ENCODE results near the gene MORN2.

Gene MORN2

DNA sequence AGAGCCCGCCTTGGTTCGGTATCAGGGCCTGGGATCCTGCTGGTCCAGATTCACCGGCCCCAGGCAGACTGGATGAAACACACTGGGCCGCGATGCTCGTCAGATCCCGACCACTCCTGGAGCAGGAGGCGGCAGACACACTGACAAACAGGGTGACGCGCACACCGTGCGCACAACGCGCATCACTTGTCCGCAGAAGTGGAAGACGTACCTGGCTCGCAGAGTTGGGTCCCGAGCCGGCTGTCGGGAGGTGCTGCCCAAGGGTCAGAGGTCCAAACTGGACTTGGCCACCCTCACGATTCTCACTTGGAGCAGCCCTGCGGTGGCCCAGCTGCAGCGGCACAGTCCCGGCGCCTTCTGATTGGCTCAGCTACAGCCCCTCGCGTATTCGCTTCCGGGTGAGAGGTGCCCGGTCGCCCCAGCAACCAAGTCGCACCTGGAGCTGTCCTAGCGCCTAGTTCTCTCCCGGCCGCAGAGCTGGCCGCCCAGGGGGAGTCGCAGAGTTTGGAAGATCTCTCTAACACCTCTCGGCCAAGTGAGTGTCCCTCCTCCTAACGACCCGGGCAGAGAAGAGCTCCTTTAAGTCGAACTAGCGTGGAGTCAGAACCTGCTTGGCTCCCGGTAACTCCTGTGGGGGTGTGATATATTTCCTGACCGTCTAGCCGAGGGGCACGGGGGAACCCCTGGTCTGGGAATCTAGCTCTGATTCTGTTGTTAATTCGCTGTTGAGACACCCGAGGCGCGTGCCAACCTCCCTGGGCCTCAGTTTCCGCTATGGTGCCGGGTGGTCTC is at the start of gene MORN2, which contains the start of gene DHX57:
Gene MORN2, plus strand, starts transcription at position 401 of the 792 bp plus-strand sequence.
Gene DHX57, minus strand, starts transcription at position 359 of the 792 bp plus-strand sequence. CDS start 7,529 bp downstream, outside the sequence.
- peak; percentile 95 for DNase-seq (ENCODE audit: low spot score)

DNA sequence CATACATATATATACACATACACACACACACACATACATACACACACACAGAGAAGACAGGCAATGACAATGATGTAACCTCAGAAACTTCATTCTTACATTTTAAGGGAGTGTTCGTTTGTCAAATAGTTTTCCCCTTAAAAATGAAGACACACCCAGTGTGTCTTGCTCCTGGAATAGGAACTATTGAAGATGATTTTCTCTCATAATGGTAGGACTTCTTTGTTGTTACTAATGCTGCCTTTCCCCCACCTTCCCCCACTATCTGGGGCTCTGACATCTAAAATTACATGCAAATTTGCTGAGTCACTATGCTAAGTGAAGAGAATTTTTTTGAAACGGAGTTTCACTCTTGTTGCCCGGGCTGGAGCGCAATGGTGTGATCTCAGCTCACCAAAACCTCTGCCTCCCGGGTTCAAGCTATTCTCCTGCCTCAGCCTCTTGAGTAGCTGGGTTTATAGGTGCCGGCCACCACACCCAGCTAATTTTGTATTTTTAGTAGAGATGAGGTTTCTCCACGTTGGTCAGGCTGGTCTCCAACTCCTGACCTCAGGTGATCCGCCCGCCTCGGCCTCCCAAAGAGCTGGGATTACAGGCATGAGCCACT is 48.1 kb upstream of the MORN2 start:
- peak; percentile 54 for DNase-seq (ENCODE audit: low spot score)

DNA sequence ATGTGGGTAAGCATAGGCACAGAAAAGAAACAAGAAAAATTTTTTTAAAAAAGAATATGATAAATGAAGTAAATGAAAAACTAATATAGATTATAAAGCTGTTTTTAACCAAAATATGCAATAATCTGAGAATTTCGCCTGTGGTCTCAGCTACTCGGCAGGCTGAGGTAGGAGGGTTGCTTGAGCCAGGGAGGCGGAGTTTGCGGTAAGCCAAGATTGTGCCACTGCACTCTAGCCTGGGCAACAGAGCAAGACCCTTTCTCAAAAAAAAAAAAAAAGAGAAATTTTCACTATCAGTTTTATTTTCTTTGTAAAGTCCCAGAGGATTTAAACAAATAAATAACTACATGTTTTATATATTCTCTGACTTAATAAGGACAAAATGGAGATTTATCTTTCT is 47.3 kb upstream of the MORN2 start:
- DNase-seq (ENCODE audit: low spot score), result no peak

DNA sequence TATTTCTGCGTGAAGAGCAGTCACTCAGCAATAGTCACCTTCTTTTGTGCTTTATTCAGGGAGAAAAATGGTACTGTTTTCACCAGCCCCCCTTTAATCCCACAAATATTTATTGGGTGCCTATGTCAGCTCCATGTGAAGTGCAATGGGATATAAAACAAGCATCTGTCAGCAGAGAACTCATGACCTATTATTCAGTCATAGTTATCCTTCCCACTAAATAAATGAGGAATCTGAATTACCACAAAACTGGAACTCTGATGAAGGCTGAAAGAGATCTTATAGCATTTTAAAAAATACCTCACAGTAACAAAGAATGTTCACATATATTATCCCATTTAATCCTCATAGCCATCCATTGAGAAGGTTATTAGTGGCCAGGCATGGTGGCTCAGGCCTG is 45.8 kb upstream of the MORN2 start:
- DNase-seq (ENCODE audit: low spot score), result no peak

DNA sequence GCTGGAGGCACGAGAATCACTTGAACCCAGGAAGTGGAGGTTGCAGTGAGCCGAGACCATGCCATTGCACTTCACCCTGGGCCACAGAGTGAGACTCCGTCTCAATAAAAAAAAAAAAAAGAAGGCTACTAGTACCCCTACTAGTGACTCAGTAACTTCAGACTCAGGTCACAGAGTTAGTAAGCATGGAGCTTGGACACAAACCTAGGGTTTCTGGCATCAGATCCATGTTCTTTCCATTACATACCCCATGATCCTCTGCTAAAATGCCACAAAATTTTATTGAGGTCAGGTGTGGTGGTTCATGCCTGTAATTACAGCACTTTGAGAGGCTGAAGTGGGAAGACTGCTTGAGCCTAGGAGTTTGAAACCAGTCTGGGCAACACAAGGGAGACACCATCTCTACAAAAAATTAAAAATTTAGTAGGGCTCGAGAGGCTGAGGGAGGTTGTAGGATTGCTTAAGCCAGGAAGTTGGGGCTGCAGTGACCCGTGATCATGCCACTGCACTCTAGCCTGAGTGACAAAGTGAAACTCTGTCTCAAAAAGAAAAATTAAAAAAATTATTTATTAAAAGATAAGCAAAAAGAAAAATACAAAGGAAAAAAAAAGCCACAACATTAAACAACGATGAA is 45.1 kb upstream of the MORN2 start:
- DNase-seq (ENCODE audit: low spot score), result no peak

DNA sequence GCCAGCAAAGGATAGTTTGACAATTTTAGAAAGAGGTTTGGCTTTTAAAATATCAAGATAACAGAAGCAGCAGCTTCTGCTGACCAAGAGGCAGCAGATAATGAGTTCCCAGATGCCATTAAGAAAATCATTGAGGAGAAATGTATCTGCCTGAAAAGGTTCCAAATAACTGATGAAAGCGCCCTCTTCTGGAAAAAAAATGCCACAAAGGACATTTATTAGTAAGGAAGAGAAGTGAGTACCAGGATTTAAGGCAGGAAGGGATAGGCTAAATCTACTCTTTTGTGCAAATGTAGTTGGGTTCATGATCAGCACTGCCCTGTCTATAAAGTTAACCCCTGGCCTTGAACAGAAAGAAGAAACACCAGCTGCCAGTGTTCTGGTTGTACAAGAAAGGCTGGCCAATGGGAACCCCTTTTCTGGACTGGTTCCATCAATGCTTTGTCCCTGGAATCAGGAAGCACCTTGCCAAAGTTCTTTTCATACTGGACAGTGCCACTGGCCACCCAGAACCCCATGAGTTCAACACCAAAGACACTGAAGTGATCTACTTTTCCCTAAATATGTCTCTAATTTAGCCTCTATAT is 40.7 kb upstream of the MORN2 start:
- no peak for DNase-seq (ENCODE audit: low spot score)

DNA sequence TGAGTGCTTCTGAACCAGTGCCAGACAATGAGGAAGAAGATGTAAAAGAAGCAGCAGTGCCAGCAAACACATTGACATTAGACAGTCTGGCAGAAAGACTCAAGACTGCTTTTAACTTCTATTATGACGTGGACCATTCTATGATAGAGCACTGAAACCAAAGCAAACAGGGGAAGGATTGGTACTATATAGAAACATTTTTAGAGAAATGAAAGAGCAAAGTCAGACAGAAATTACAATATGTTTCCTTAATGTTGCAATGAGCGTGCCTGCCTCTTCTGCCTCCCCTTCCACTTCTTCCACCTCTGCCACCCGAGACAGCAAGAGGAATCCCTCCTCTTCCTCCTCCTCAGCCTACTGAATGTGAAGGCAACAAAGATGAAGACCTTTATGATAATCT is 39.8 kb upstream of the MORN2 start:
- DNase-seq (ENCODE audit: low spot score), result no peak

DNA sequence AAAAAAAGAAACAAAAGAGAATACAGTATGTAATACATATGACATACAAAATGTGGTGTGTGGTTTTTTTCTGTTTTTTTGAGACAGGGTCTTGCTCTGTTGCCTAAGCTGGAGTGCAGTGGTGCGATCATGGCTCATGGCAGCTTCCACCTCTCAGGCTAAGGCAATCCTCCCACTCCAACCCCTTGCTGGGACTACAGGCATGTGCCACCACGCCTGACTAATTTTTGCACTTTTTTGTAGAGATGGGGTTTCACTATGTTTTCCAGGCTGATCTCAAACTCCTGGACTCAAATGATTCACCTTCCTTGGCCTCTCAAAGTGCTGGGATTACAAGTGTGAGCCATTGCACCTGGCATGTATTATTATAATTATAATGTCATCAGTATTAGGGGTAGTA is 39.0 kb upstream of the MORN2 start:
- DNase-seq (ENCODE audit: low spot score), result no peak

DNA sequence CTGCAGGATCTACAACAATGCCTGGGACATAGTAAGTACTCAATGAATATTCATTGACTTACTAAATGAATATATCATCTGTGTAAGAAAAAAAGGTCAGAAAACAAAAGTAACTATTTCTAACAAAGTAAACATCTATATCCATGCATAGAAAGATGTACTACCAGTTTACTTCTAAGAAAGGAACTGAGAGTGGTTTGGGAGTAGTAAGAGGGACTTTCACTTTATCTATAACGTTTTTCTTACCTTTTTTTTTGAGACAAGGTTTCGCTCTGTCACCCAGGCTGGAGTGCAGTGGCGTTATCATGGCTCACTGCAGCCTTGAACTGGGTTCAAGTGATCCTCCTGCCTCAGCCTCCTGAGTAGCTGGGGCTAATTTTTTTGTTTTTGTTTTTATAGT is 25.7 kb upstream of the MORN2 start:
- DNase-seq (ENCODE audit: low spot score), result no peak

DNA sequence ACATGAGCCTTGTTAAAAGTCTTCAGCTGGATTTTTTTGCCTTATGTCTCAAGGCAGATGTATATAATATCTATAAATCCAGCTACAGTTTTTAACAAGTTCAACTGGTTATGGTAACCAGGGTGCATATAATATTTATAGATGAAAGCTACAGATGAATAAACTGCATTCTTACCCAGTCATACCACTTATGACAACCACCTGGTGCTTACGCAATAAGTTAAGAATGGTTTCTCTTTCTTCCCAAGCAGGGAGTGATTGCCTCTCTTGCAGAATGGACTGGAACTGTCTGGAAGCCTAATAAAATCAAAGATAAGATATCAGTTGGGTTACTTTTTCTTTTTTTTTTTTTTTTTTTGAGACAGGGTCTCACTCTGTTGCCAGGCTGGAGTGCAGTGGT is 19.6 kb upstream of the MORN2 start:
- peak; percentile 13 for DNase-seq (ENCODE audit: low spot score)

DNA sequence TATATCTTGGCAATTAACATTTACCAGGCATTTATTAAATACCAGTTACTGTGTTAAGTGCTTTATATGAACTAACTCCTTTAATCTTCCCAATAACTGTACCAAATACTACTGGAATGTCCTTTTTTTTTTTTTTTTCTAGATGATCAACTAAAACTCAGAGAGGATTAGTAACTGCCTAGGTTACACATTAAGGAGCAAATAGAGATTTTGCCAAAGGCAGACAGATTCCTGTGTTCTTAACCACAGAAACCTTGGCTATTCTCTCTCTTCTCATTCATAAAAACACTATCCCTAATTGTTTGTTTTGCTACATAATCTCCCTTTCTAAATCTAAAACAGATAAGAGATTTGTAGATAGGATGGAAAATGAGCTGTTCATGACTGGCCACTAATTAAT is 13.3 kb upstream of the MORN2 start:
- no peak for DNase-seq (ENCODE audit: low spot score)

DNA sequence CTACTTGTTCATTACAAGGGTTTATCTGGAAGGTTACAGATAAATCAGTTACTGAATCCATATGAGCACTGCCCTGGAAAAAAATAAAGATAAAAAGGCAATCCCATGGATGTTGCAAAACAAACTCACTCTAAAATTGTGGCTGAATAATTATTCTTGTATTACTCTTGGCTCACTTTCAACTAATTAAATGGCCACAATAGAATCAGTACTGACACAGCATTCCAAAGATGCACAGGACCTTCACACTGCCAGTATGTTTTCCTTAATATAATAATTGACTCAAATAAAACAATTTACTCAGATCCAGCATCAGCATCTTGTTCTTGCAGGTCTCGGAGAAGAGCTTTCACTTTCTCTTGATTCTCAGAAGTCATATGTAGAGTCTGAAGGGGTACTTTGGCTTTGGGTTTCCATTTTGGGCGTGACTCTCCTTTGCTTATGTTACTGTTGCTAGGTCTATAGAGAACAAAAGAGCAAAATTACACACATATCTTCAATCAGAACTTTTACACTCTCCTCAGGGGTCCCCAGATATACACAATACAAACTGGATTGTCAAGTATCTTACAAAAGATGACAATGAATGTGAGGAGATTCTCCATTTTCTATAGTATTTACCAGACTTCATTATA is 12.6 kb upstream of the MORN2 start:
- DNase-seq (ENCODE audit: low spot score), result no peak

DNA sequence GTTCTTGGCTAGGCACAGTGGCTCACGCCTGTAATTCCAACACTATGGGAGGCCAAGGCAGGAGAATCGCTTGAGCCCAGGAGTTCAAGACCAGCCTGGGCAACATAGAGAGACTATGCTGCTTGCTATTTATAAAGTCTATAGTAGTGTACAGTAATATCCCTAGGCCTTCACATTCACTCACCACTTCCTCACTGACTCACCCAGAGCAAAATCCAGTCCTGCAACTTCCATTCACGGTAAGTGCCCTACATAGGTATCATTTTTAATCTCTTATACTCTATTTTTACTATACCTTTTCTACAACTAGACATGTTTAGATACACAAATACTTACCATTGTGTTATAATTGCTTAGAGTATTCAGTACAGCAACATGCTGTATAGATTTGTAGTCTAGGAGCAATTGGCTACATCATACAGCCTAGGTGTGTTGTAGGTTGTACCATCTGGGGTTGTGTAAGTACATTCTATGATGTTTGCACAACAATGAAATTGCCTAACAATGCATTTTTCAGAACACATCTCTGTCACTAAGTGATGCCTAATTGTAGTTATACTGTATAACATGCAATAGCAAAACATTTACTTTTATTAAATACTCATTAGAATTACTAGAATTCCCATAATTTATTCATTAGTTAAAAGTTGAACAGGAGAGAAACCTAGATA is 8.9 kb upstream of the MORN2 start:
- DNase-seq (ENCODE audit: low spot score), result no peak

DNA sequence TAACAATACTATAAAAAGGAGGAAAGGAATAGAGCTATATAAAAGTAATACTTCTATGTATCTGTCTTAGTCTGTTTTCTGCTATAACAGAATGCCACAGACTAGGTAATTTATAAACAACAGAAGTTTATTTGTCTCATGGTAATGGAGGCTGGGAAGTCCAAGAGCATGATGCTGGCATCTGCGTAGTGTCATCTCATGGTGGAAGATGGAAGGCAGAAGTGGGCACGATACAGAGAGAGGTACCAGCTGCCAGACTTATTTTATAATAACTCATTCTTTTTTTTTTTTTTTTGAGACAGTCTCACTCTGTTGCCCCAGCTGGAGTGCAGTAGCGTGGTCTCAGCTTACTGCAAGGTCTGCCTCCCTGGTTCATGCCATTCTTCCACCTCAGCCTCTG is 4.3 kb upstream of the MORN2 start:
- DNase-seq (ENCODE audit: low spot score), result no peak

DNA sequence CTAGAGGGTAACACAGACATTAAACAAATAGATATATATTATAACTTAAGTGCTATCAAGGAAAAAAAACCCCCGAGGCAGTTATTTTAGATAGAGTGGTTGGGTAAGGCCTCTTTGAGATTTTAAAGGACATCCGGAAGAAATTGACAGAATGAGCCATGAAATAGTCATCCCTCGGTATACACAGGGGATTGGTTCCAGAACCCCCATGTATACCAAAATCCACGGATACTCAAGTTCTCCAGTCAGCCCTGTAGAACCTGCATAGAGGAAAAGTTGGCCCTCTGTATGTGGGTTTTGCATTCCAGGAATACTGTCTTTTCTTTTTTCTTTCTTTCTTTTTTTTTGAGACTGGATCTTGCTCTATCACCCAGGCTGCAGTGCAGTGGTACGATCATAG is 2.0 kb upstream of the MORN2 start:
- no peak for DNase-seq (ENCODE audit: low spot score)

DNA sequence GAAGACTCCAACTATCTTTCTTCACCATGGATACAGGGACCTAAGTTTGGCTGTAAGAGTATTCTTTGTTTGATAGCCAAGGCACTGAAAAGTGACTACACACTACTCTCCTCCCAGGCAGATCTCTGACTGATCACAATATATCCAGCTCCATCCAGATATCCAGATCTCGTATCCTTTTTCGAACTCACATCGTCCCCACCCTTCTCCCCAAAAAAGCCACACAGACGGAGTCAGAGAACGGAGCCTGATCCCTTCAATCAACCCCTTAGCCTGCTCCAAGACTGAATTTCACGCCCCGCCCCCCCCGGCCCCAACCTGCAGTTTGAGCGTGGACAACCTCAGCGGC is 575 bp upstream of the MORN2 start:
- no peak for DNase-seq (ENCODE audit: low spot score)

DNA sequence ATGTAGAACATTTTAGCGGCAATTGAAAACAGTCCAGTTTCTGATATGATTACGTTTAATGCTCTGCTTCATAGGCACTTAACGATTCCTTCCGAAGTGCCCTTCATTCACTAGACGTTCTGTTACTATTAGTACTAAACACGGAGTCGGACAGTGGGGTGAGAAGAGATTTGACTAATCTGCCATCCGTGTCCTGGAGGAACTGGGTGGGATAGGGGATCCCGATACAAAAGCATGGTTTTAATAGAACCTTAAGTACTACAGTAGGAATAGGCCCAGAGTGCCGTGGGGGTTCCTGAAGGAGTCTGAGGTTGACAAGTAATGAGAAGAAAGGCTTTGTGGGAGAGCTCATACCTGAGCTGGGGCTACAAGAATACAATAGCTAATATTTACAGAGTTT is 631 bp downstream of the MORN2 start:
- no peak for DNase-seq (ENCODE audit: low spot score)

DNA sequence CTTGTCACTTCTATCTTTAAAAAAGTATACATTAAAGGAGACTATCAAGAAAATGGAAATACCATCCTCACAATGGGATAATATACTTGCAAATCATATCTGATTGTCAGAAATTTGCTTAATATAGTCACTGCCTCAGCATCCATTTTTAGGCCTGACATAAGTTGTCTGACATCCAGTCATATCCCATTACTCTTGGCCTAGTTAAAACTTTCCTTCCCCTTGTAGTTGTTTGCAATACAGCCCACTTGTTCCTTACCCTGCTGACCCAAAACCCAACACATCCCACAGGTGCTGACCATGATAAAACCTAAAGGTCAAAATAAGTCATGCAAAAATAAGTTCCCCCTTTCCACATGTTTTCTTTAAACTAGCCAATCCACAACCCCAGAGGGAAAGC is 10.3 kb downstream of the MORN2 start:
- no peak for DNase-seq (ENCODE audit: low spot score)

DNA sequence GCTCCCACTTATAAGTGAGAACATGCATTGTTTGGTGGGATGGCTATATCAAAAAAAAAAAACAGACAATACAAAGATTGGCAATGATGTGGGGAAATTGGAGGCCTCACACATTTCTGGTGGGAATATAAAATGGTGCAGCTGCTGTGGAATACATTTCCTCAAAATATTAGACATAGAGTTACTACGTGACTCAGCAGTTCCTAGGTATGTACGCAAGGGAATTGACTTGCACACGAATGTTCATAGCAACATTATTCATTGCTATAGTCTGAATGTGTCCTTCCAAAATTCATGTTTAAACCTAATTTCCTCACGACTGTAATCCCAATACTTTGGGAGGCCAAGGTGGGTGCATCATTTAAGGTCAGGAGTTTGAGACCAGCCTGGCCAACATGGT is 11.6 kb downstream of the MORN2 start:
- DNase-seq (ENCODE audit: low spot score), result no peak

DNA sequence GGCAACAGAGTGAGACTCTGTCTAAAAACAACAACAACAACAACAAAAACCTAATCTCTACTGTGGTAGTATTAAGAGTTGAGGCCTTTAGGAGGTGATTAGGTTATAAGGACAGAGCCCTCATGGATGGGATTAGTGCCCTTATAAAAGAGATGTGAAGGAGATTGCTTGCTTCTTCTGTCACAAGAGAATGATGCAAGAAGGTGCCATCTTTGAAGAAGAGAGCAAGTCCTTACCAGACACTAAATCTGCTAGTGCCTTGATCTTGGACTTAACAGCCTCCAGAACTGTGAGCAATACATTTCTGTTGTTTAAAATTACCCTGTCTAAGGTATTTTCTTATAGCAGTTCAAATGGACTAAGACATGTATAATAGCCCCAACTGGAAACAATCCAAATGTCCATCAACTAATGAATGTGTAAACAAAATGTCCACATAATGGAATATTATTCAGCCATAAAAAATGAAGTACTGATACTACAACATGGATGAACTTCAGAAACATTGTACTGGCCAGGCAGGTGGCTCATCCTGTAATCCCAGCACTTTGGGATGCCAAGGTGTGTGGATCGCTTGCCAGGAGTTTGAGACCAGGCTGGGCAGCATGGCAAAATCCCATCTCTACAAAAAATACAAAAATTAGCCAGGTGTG is 12.3 kb downstream of the MORN2 start:
- DNase-seq (ENCODE audit: low spot score), result no peak

DNA sequence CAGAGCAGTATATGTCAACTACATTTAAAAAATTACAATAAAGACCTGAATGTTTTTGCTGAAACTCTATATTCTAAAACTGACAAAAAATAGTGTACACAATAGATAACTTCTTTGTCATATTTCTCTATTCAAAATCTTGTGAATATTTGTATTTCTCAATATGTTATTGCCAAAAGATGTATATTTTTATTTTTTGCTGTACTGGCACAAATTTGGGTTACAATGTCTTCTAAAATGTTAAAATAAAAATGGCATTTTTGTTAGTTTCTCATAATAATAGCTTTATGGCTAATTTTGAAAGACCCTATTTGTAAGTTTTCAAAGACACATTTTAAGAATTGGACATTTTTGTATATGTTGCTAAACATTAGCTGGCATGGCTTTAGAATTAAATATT is 13.3 kb downstream of the MORN2 start:
- no peak for DNase-seq (ENCODE audit: low spot score)

DNA sequence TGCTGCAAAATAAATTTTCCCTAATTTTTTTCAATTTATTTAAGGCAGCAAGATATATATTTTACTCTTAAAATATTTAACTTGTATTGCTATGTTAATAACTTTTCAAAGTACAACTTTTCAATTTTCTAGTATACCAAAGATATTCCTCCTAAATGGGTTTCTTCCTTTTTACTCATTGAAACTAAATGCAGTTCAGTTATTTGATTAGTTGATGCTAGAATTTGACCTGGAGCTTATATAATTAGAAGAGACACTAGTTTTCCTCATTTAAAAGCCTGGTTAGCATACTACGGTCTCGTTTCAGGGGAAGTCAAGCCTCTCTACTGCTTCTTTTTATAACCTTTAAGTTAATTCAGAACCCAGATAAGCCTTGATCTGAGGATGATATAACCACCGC is 13.8 kb downstream of the MORN2 start, which contains the start of gene ARHGEF33:
Gene ARHGEF33, plus strand, starts transcription at position 301 of the 400 bp plus-strand sequence. CDS start 29,573 bp downstream, outside the sequence.
- DNase-seq (ENCODE audit: low spot score), result no peak

Measured in AG08396 (cell line).